Activated CD4-positive, alpha-beta T cell treated with anti-CD3 and anti-CD28 coated beads for 1 hour (primary cell): ENCODE data around the gene BCL2.
"Not testable (repeated sequence)": the region's sequence is repeated elsewhere in the genome, so short reads cannot be mapped to it uniquely, and the experiment has no call there.

Experiments used
- DNase-seq: peaks from one replicate; pipeline ENCODE4 v3.0.0-alpha.2; 2020

BCL2 gene

DNA sequence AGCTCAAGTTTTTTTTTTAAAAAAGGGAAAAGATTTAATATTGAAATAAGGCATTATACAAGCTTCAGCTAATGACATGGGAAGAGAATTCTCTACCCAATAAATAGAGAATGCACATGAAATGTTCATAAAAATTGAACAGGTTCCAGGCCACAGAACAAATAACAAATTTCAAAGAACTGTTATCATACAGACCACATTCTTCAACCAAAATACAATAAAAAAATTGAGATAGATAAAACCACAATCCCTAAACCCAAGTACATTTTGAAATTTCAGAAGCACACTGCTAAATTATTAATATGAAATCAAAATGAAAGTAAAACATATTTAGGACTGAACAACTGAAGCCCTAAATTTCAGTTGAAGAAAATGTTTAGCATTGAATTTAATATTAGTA is 89.6 kb downstream of the BCL2 start:
- no peak for DNase-seq

DNA sequence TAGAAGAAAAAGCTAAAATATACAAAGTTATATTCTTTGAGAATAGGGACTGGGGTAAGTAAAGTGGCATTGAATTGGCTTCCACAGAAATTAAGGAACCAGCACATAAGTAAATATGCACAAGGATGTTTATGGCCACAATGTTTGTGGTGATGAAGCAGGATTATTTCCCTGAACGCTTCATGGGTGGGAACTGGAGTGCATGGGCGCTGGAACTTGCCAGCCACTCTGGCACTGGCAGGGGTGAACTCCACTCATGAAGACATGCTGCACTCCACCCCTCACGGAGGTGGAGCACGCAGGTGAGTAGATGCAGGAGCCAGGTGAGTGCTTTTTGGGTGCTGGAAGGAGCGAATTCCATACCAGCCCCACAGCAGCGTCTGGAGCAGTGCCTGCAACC is 94.1 kb downstream of the BCL2 start:
- DNase-seq: no peak

DNA sequence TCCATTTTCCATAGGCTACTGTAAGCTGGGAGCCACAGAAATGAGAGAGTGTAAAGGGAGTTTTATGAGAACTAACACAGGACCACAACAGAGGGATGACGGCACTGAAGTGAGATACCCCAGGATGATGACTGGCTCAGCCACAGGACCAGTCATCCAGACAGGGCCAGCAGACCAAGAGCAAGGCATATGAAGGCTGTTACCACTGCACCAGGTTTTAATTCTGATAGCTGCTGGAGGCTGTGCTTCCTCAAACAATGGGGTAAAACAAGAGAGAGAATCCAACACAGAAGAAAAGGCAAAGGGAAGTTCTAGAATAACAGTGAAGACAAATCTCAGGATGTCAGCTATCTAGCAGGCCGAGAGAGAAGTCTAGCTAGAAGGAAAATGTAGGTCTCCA is 94.9 kb downstream of the BCL2 start:
- no peak for DNase-seq

DNA sequence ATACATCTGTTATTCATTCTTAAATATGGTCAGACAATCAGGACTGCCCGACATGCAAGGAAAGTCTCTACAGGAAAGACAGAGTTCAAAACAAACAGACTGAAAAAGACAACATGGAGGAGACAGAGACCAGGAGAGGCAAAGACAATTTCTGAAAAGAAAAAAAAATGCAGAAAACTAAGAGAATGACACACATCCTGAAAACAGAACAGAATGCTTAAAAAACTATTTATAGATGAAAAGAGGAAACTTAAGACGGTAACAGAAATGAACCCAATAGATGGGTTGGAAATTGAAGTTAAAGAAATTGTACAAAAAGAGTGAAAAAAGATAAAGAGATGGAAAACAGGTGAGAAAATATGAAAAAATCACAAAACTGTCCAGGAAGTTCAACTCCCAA is 95.7 kb downstream of the BCL2 start:
- no peak for DNase-seq

DNA sequence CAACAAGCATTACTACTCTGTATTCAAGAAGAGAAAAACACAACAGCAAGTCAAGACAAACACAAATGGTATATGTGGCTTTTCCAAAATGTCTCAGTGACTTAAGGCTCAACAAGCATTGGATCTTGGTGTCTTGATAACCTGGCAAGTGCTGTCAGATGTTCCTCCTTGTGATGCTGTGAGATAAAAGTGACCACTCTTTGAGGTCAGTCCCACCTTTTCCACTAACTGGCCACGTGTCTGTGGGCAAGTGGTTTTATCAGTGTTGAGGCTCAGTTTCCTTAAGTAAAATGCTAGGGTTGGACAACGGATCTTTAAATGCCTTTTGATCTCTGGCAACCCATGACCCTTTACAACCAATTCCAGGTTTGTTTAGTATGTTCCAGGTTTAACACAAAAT is 98.7 kb downstream of the BCL2 start:
- no peak for DNase-seq

DNA sequence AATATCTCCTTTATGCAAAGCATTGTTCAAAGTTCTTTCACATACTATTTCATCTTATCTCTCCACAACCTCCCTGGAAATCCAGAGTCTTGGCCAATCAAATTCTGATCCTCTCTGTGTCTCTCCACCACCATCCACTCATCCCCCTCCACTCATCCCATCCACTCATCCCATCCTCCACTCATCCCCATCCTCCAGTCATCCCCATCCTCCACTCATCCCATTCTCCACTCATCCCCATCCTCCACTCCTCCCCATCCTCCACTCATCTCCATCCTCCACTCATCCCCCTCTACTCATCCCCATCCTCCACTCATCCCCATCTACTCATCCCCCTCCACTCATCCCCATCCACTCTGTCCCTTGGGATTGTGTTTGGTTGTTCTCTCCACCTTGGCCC is 101.1 kb downstream of the BCL2 start:
- DNase-seq: no peak

DNA sequence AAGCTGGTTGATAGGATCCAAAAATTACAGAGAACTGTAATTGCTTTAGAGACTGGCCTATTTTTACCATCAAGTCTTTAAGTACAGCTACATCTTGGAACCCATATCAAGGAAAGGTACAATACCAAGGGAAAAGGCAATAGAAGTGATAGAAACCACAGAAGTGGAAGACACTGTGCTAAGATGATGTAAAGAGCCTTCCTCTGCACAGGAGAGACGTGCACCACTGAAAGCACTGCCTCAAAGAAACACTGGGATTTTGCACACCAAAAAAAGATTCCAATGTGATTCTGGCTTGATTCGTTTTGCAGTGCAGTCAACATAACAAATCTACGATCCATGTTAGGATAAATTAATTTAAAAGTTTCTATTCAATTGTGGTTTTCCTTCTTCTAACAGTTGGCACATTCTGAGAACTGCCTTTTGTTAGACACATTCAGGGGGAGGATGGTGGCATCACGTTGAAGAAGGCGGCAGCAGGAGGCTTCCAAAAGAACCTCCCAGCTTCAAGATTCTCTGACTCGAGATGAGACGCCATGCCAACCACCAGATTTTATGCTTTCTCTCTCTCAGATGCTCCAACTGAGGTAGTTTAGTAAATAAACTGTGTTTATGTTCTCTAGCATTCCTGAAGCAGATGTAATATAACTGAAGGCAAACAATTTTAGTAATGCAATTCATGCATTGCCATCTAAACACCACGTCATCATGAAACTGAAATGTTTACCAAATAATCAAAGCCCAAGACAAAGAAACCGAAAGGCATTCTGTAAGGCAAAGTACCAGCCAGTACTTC is 102.9 kb downstream of the BCL2 start:
- no peak for DNase-seq

DNA sequence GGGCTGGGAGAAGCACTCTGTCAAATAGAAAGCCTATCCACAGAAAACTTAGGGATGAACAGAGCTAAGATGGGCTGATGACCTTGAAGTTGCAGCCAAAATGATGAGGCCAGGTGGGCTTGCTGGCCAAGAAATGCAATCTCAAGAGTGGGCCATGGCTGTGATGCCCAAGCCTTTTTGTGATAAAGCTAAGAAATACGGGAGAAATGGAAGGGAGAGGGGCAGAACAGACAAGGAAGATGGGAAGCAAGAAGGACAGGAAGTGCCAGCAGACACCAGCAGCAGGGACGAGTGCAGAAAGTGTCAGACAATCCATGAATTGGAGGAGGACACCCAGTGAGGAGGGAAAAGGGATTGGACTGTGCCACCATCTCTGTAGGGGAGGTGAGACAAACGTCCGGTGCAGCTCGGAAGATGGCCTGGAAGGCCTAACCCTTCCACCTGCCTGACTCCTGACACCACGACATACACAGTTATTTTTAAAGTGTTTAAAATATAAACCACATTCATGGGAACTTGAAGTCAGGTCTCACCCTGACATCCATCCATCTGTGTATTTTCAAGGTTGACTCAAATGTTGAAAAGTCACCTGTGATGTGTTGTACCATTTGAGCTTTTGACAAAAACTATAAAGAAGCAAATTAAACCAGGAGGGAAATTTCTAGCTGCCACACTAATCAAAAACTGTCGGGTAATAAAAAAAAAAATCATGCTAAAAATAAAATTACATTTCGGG is 105.5 kb downstream of the BCL2 start:
- DNase-seq: no peak

DNA sequence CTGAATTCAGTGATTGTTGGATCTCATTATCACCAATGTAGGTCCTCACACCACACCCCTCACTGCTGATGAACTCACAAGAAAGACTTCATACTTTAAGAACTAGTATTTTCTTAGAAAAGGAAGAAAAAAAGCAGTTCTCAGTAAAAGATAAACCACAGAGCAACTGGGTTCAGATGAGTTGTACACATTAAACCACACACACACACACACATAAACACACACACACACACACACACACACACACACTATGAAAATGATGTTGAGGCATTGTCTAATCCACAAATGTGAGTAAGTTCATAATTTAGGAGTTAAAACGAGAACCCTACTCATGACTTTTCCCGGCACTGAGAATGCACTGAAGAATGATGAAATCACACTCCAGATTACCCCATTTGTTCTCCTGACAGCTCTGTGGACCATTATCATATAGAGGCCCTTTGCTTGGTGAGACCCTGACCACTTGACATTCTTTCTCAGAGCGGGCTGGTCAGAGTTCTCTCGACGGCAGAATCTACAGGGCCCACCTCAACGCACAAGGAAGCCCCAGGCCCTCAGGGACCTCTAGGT is 106.2 kb downstream of the BCL2 start:
- no peak for DNase-seq

DNA sequence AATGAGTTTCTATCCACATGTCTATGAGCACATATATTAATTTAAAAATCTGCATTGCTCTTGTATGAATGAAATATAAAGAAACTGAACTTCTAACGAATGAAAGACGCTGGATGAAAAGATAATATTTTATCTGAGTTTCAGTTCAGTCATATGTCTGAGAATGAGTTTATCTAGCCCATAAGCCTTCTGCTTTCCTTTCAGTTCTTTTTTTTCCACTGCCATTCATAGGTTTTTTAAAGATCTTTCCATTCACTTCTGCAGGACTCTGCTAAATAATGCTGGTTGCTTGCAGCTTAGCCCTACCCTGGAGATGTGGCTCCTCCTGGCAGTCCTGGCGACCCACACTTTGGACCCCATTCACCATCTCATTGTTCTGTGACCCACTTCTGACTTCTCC is 109.0 kb downstream of the BCL2 start:
- no peak for DNase-seq

DNA sequence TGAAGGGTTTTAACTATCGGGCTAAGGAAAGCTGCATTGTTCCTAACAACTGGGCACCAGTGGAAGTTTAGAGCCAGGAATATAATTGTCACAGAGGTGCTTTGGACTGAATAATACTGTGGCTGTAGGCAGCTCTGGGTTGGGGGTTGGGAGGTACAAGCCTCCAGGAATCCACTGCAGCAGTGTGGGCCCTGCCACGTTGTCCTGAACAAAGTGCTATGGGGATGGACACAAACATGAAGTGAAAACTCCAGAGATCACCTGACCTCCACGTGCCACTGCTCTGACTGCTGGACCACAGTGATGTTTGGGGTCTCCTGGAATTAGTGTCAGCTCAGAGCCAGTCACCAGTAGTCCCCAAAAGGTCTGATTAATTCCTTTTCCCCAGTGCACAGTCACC is 110.9 kb downstream of the BCL2 start:
- DNase-seq: no peak

DNA sequence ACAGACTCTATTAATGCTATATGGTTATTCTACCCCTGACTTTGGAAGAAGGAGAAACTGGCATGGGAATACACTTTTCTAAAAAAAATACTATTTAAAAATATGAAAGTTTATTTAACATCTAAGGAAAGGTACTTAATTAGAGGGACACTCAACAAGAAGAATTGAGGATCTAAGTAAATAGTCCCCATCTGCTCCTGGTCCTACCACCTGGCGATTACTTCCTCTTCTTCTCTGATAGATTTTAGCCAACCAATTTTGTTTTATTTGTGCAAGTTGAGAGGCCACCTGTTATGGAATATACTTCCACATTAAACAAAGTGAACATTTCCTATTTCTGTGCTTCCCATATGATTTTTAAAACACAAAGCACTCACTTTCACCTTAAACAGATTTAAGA is 111.7 kb downstream of the BCL2 start:
- no peak for DNase-seq

DNA sequence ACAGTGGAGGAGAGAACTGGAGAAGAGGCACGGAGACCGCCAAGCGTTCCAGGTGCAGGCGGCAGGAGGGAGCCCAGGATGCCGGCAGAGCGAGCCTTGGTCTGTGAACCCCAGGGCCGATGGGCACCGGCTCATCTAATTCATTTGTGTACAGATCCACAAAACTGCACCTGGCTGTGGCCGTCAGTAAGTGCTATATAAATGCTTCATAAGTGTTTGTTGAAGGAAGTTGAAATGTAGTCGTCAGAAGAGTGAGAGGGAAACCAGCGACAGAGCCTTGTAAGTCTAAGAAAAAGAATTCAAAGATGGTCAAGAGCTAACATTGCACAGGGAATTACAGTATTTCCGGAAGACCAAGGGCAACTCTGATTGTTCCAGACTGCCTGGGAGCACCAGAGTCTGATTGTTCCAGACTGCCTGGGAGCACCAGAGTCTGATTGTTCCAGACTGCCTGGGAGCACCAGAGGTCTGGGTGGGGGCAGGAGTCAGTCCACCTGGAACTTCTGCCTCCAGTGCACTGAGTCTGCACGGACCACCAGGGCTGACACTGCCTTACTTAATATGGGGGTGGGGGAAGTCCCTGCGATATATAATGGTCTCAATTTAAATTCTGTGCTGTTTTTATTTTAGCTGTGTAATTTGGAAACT is 112.3 kb downstream of the BCL2 start:
- no peak for DNase-seq

DNA sequence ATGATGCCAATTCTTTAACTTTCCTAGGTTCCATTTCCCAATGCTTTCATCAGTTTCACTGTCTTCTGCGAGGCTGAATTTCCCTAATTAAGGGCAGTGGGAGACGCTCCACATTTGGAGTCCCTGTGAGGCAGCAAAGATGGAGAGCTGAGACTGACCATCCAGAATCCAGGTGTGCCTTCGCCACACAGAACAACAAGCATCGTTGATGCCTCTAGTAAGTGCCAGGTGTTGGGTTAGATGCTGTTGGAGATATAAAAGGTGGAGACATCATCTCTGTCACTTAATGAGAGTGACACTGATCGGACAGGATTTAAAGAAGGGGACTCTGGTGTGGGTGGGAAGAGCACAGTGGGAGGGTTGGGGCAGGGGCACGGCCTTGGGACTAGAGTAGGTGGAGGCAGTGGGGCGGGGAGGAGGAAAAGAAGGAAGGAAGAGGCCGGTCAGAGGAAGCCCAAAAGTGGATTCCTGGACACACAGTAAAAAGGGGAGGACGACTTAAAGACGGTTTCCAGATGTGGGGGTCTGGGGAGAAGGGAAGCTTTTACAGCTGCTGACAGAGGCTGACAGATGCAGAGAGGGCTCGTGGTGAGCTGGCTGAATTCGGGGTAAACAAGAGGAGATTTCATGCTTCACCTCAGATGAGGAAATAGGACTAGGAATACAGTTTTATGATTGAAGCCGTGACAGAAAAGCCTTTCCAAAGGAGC is 113.0 kb downstream of the BCL2 start:
- no peak for DNase-seq

DNA sequence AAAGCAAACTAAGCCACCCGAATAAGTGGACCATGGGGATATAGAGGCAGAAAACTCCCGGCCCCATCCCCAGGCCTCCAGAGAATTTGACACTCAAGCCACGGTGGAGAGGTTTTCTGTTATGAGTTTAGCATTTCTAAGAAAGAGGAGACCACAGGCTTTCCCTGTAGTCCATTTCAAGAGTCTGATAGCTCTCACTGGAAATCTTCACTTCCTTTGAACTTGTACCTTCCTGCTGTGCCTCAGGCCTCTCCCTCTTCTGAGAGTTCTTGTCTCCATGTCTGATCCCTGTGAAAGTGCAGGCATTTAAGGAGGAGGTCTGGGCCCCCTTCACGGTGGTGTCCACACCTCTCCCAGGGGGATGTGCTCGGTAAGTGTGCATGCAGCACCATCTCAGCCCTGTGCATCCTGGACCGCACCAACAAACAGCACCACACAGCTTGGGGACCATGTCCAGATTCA is 113.7 kb downstream of the BCL2 start:
- DNase-seq: no peak

DNA sequence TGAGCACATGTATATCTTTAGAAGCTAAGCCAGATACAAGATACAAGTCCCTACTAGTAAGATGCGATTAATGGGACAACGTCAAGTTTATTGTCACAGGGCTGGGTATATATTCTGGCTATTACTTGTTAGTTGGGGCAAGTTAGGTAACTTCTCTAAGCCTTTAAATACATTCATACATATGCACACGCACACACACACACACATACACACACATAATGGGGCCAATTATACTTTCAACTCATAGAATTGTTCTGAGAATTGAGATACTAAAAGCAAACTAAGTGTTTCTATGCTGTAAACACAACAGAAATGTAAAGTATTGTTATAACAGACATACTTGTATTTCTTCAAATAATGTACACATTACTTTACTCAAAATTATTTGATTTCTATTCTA is 116.1 kb downstream of the BCL2 start:
- no peak for DNase-seq

DNA sequence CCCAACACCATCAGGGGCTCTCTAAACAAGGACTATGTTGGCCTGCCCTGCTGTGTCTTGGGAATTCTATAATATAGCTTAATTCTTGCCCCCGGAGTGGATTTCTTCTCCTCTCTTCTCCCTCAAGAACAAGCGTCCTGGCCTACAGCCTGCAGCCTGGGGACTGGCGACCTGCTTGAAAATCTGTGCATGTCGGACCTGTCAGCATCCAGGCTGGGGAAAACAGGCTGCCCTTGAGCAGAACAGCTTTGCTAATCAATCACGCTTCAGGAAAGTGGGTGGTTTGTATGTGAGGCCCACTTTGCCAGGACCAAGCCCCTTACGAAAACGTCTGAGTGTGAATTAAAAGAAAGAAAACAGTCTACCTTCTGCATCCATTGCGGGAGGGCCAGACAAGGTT is 116.7 kb downstream of the BCL2 start:
- DNase-seq: no peak

DNA sequence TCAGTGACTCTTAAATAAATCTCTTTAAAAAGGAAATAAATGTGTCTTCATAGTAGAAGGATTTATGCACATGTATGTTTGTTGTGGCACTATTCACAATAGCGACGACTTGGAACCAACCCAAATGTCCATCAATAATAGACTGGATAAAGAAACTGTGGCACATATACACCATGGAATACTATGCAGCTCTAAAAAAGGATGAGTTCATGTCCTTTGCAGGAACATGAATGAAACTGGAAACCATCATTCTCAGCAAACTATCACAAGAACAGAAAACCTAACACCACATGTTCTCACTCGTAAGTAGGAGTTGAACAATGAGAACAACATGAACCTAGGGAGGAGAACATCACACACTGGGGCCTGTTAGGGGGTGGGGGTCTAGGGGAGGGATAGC is 118.1 kb downstream of the BCL2 start:
- DNase-seq: not testable (repeated sequence)

DNA sequence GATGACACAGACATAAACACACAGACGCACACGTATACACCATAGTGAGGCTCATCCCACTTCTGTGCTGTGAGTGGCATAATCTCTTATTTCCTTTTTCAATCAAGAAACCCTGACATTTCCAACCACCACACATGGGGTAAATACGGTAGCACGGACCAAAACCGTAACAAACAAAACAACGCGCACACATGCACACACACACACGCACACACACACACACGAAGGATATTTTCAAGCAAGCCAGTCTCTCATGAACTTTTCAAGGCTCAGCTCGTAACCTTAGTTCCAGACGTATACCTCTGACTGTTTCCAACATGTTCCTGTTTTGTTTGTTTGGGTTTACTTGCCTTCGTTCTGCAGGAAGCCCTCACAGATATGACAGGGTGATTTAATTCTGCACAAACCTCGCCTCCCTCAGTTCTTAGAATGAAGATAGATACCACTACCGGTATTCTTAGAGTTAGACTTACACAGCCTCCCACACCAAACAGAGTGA is 119.8 kb downstream of the BCL2 start:
- no peak for DNase-seq

DNA sequence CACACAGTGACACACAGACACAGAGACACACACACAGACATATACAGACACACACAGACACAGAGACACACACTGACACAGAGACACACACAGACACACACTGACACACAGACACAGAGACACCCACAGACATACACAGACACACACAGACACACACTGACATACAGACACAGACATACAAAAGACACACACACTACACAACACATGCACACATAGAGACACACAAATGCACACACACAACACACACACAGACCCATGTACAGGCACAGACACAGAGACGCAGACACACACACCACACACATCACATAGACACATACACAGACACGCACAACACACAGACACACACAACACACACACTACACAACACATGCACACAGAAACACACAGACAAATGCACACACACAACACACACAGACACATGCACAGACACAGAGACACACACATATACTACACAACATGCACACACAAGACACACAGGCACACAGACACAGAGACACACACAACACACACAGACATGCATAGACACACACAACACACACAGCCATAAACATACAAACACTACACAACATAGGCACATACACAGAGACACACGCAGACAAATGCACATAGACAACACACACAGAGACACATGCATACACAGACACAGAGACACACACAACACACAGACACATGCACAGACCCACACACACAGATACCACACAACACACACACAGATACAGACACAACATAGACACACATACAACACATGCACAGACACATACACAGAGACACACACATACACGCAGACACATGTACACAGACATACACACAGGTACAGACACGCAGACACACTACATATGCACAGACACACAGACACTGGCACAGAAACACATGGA is 120.5 kb downstream of the BCL2 start:
- no peak for DNase-seq

DNA sequence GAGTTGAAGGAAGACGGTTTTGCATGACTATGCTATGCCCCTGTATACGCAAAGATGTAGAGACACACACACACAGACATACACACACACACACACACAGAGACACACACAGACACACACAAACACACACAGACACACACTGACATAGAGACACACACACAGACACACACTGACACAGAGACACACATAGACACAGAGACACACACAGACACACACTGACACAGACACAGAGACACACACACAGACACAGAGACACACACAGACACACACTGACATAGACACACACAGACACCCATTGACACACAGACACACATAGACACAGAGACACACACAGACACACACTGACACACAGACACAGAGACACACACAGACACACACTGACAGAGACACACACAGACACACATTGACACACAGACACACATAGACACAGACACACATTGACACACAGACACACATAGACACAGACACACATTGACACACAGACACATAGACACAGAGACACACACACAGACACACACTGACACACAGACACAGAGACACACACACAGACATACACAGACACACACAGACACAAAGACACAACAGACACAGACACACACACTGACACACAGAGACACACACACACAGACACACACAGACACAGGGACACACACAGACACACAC is 121.3 kb downstream of the BCL2 start:
- DNase-seq: no peak
